ENCODE data around the gene PTCHD4.

GRCh38 chr6:48134246-48134645 lies 23.2 kb upstream of the PTCHD4 start:
- no peak for TF ChIP-seq RAD21 (IDR thresholded peaks at IDR 0.05)
- no peak for TF ChIP-seq REST (IDR thresholded peaks at IDR 0.05)
- no peak for TF ChIP-seq CTCF (IDR thresholded peaks at IDR 0.05; ENCODE audit: low read depth, low read length, missing input control)
- no peak for TF ChIP-seq MAX (IDR thresholded peaks at IDR 0.05)
- TF ChIP-seq ATF3 (IDR thresholded peaks at IDR 0.05): no peak
- TF ChIP-seq GABPA (IDR thresholded peaks at IDR 0.05 in 1 of 2, conservative IDR thresholded peaks at IDR 0.05 in 1 of 2): no peak
- no peak for TF ChIP-seq SP1 (IDR thresholded peaks at IDR 0.05)
- no peak for TF ChIP-seq TAF1 (conservative IDR thresholded peaks at IDR 0.05)
- TF ChIP-seq JUND (IDR thresholded peaks at IDR 0.05): no peak
- no peak for TF ChIP-seq FOXA1 (IDR thresholded peaks at IDR 0.05)
- no peak for TF ChIP-seq YY1 (IDR thresholded peaks at IDR 0.05)
- TF ChIP-seq RXRA (IDR thresholded peaks at IDR 0.05): no peak
- no peak for TF ChIP-seq FOXA2 (IDR thresholded peaks at IDR 0.05)
- no peak for TF ChIP-seq ZBTB33 (IDR thresholded peaks at IDR 0.05)
